ENCODE measurements around the gene PPL.
"Not testable (repeated sequence)": the region's sequence is repeated elsewhere in the genome, so short reads cannot be mapped to it uniquely, and the experiment has no call there.

PPL gene

GRCh38 chr16:4958510-4959438, 21.8 kb upstream of the PPL start:
- DNase-seq: no peak

- DNase-seq: peak; percentile 97
Measured at GRCh38 chr16:4957720-4958509, 21.0 kb upstream of the PPL start, which contains the start of gene SEC14L5. Gene SEC14L5, plus strand, starts transcription at chr16:4958330. Its CDS starts 994 bp downstream, at chr16:4959324.

GRCh38 chr16:4957420-4957719, 20.4 kb upstream of the PPL start:
- no peak for DNase-seq

GRCh38 chr16:4954714-4955113, 17.8 kb upstream of the PPL start:
- no peak for DNase-seq

- DNase-seq: not testable (repeated sequence)
Measured at GRCh38 chr16:4951583-4951982, 14.6 kb upstream of the PPL start.

GRCh38 chr16:4949986-4950385, 13.0 kb upstream of the PPL start:
- DNase-seq: no peak

- DNase-seq: no peak
Measured at GRCh38 chr16:4948903-4949766, 12.2 kb upstream of the PPL start.

- DNase-seq: no peak
Measured at GRCh38 chr16:4947722-4948503, 11.0 kb upstream of the PPL start.

- no peak for DNase-seq
Measured at GRCh38 chr16:4946917-4947316, 10.0 kb upstream of the PPL start.

- DNase-seq: no peak
Measured at GRCh38 chr16:4945560-4946502, 8.9 kb upstream of the PPL start.

- no peak for DNase-seq
Measured at GRCh38 chr16:4944333-4945281, 7.7 kb upstream of the PPL start.

- no peak for DNase-seq
Measured at GRCh38 chr16:4942481-4942880, 5.5 kb upstream of the PPL start.

GRCh38 chr16:4940719-4941118, 3.8 kb upstream of the PPL start:
- no peak for DNase-seq

GRCh38 chr16:4938683-4939030, 1.7 kb upstream of the PPL start:
- no peak for DNase-seq

GRCh38 chr16:4937782-4938682, 1.1 kb upstream of the PPL start:
- no peak for DNase-seq

- no peak for DNase-seq
Measured at GRCh38 chr16:4936181-4936990, 562 bp downstream of the PPL start.

GRCh38 chr16:4935241-4935855, 1.6 kb downstream of the PPL start:
- no peak for DNase-seq

GRCh38 chr16:4934591-4934990, 2.4 kb downstream of the PPL start:
- DNase-seq: no peak

All from activated CD4-positive, alpha-beta T cell treated with anti-CD3 and anti-CD28 coated beads, Interleukin-2, Interleukin-6, amounts not matched to agents 100 ng/mL and 50 ng/mL, durations not matched to agents 16 hours and 8 hours (primary cell).